OCI-LY3 (cell line): Measurements from ENCODE around the gene RAD21L1.

Experiments
- EZH2phosphoT487 ChIP-seq: fragments of 200-600 bp; shearing (Covaris generic); IDR thresholded peaks from 2 replicates; pipeline ENCODE4 v1.6.1; 2018; ENCODE audit warnings: antibody characterized with exemption, mixed run types, low read depth
- TF ChIP-seq, protein P1 (sequence below): fragments of 200-600, 300-600 bp; sonication (generic); IDR thresholded peaks from 2 replicates; pipeline ENCODE4 v1.5.1; 2014; ENCODE audit warnings: antibody characterized with exemption, low read length, low read depth

DNA sequence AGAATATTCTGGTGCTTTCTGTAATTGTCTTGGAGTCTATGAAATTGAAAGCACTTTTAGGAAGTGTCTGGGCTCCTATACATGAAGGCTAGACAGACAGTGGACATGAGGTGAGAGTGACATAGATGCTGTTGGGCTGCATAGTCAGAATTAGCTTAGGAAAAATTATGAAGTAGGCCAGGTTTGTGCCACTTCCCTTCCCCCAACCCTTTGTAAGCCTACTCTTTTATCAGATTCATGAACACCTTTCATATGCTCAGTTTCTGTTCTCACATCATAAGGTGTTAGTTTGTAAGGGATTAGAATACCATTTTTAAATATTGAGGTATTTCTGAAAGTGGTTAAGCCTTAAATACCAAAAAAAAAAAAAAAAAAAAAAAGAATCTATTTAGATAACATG is 21.8 kb downstream of the RAD21L1 start:
- TF ChIP-seq, protein P1, sequence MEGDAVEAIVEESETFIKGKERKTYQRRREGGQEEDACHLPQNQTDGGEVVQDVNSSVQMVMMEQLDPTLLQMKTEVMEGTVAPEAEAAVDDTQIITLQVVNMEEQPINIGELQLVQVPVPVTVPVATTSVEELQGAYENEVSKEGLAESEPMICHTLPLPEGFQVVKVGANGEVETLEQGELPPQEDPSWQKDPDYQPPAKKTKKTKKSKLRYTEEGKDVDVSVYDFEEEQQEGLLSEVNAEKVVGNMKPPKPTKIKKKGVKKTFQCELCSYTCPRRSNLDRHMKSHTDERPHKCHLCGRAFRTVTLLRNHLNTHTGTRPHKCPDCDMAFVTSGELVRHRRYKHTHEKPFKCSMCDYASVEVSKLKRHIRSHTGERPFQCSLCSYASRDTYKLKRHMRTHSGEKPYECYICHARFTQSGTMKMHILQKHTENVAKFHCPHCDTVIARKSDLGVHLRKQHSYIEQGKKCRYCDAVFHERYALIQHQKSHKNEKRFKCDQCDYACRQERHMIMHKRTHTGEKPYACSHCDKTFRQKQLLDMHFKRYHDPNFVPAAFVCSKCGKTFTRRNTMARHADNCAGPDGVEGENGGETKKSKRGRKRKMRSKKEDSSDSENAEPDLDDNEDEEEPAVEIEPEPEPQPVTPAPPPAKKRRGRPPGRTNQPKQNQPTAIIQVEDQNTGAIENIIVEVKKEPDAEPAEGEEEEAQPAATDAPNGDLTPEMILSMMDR, result no peak
- no peak for TF ChIP-seq EZH2phosphoT487
